GM21717 (cell line): ENCODE data around the gene CDH8.

Experiments used
- ATAC-seq: cut with Tn5 transposase; IDR thresholded peaks from one replicate; pipeline ENCODE4 v1.9.1; 2021; ENCODE audit warnings: mild to moderate bottlenecking, moderate library complexity; ENCODE audit not compliant: unreplicated experiment

Gene CDH8

DNA sequence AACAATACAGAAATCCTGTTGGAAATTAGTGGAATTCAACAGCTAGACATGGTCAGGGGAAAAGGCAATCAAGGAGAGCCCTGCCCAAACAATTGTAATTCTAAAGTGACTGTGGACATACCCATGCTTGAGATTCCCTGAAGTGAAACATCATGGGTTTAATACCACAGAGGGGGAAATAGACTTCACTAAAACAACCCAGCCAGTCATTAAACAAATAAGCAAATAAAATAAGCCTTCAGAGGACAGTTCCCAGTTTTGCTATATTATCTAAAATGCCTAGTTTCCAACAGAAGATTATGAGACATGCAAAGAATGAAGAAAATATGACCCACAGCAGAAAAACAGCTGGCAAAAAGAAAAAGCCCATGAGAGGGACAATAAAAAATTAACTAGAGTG lies 376.3 kb downstream of the CDH8 start:
- no peak for ATAC-seq

DNA sequence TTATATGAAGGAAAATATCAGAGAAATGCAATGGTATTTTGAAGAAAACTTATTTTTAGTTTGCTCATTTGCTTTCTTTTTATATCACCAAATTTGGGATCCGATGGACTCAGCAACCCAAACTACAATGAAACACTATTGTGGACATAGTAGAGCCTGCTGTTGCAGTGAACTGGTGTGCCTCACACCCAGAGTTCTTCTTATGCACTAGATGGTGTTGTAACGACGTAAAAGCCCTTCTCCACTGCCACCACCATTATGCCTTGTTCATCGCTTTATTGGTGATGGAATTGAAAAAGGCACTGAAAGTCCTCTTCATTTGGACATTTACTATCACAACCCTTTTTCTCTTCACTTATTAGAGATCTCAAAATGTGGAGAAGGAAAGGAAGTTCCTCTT lies 381.3 kb downstream of the CDH8 start:
- no peak for ATAC-seq

DNA sequence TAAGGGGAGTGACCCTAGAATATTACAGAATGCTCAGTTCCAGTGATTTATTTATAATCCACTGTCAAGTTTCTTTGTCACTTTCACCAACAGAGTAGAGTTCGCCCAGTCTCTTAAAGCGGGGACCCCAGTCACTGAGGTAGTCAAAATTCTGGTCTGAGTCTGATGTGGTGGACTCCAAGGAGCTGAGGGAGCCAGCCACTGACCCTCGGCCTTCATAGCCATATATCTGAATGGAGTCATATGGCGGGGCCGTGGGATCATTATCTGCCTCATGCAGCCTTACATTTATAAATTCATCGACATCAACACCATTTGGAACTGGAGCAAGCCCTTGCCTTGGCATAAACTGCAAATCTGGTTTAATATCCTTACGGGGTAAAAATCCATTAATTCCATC lies 382.7 kb downstream of the CDH8 start:
- ATAC-seq: no peak

DNA sequence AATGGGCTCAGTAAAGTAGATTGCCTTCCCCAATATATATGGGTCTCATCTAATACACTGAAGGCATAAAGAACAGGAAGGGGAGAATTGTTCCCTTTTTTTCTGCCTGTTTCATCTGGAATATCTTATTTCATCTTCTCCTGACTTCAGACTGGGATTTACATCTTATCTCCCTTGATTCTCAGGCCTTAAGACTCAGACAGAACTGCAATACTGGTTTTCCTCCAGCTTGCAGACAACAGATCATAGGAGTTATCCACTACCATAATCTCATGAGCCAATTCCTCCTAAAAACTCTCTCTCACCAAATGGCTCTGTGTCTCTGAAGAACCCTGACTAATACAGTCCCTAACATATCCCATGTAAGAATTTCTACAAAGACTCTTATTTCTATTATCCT lies 390.7 kb downstream of the CDH8 start:
- no peak for ATAC-seq

DNA sequence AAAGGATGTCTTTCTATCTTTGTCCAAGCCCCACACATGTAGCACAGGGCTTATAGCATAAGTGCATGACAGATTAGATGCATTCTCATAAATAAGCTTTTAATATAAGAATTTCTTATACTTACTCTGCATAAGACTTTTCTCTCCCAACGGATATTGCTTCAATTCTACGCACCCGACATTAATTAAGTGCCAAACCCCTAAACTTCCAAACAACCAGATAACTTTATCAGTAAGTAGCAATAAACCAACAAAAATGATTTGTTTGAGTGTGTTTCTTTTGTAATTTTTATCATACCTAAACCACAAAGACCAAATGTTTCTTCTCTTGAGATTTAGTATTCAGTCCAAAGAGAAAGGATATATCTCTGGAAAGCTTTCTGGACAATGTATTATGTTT lies 391.5 kb downstream of the CDH8 start:
- ATAC-seq: no peak

DNA sequence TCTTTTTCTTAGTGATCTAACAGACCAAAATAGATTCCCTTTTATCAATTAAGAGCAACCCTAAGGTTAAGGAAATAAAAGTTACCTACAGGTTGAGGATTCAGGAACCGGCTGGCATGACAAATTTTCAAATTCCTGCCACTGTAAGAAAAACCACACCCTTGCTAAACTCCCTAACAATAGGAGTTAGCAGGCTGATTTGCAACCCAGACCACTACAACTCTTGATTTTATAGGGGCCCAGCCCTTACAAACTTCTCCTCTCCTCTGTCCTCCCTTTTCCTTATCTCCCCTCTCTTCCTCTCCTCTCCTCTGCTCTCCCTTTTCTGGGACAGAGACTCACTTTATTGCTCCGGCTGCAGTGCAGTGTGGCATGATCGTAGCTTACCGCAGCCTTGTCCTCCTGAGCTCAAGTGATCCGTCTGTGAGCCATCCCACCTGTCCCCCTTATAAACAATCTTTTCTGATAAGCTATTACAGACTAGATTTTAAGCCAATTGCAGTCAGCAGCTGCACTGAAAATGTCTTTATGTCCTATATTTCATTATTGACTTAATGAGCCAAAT lies 418.9 kb downstream of the CDH8 start:
- no peak for ATAC-seq

DNA sequence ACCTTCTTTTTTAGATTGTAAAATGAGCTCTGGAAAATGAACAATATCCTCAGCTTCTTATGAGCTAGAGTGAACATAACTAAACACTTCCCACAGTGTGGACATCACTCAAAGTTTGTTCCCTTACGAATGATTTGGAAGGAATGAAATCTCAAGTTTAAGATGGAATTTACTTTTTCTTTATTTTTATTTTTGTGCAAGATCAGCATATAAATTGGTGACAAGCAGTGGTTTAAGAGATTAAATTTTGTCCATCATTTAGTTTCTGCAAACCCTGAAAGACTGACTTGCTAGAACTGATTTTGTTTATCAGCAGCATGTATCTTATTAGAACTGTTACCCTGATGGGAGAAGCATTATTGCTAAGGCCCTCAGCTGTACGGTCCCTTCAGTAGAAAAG lies 420.1 kb downstream of the CDH8 start:
- ATAC-seq: no peak

DNA sequence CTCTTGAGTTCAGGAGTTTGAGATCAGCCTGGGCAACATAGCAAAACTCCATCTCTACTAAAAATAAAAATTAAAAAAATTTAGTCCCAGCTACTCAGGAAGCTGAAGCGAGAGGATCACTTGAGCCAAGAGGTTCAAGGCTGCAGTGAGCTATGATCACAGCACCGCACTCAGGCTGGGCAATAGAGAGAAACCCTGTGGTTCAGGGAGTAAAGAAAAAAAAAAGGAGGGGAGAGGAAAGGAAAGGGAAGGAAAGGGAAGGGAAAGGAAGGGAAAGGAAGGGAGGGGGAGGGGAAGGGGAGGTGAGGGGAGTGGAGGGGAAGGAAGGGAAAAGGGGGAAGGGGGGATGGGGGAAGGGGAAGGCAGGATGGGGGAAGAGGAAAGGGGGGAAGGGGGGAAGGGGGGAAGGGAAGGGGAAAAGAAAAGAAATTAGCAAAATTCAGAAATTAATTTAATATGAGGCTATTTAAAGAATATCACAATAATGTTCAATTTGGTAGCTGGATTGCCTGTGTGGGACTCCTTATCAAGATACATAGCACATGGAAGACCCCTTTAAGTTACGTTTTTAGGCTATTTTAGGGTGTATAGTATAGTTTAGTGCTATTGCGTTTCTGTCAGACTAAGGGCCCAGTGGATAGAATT lies 424.3 kb downstream of the CDH8 start:
- no peak for ATAC-seq

DNA sequence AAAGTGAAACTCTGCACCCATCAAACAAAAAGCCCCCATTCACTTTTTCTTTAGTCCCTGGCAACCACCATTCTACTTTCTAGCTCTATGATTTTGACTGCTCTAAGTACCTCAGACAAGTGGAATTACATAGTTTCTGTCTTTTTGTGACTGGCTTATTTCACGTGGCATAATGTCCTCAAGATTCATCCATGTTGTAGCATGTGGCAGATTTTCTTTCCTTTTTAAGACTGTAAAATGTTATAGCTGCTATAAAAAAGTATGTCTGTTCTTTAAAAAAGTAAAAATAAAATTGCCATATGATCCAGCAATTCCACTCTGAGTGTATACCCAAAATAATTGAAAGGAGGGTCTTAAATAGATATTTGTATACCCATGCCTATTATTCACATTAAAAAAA lies 429.7 kb downstream of the CDH8 start:
- no peak for ATAC-seq
